OCI-LY1 (cell line): Measurements from ENCODE around the gene COL25A1.

ENCODE experiments used
- H2AFZ ChIP-seq: fragments of 200-600 bp; sonication (generic), shearing (Covaris generic); 2 replicates; pipeline ENCODE4 v1.6.0; 2014; ENCODE audit warnings: antibody characterized with exemption, mild to moderate bottlenecking, low read length
- H3F3A ChIP-seq: fragments of 200-600 bp; sonication (generic), shearing (Covaris generic); 2 replicates; pipeline ENCODE4 v1.6.0; 2014; ENCODE audit warnings: mild to moderate bottlenecking, antibody characterized with exemption, low read length, moderate library complexity; ENCODE audit not compliant: insufficient read depth
- H3K27ac ChIP-seq: fragments of 200-600 bp; sonication (generic); 2 replicates; pipeline ENCODE4 v1.5.1; 2014; ENCODE audit warnings: low read length, mixed run types, mild to moderate bottlenecking, low read depth; ENCODE audit not compliant: poor library complexity, severe bottlenecking
- H3K27me3 ChIP-seq: fragments of 200-600 bp; sonication (generic); 2 replicates; pipeline ENCODE4 v1.6.0; 2014; ENCODE audit warnings: antibody characterized with exemption, mild to moderate bottlenecking, low read length, moderate library complexity; ENCODE audit not compliant: insufficient read depth
- H3K36me3 ChIP-seq: fragments of 200-600 bp; sonication (generic); 2 replicates; pipeline ENCODE4 v1.6.1; 2014; ENCODE audit warnings: mild to moderate bottlenecking, antibody characterized with exemption, low read length, moderate library complexity, mixed read lengths; ENCODE audit not compliant: insufficient read depth
- H3K4me1 ChIP-seq: fragments of 200-600 bp; sonication (generic); 2 replicates; pipeline ENCODE4 v1.5.1; 2014; ENCODE audit warnings: mild to moderate bottlenecking, low read length, moderate library complexity; ENCODE audit not compliant: insufficient read depth, severe bottlenecking
- H3K4me2 ChIP-seq: fragments of 200-600 bp; sonication (generic), shearing (Covaris generic); 2 replicates; pipeline ENCODE4 v1.6.1; 2014; ENCODE audit warnings: low read length
- H3K4me3 ChIP-seq: fragments of 200-600 bp; sonication (generic); 2 replicates; pipeline ENCODE4 v1.5.1; 2014; ENCODE audit warnings: low read length, low read depth, mild to moderate bottlenecking, mixed read lengths; ENCODE audit not compliant: poor library complexity, severe bottlenecking
- H3K79me2 ChIP-seq: fragments of 200-600 bp; shearing (Covaris generic); 2 replicates; pipeline ENCODE4 v1.6.1; 2016; ENCODE audit warnings: mixed run types, low read length, mixed read lengths; ENCODE audit not compliant: insufficient read depth
- H3K9ac ChIP-seq: fragments of 200-600 bp; sonication (generic), shearing (Covaris generic); 2 replicates; pipeline ENCODE4 v1.6.1; 2014; ENCODE audit warnings: mild to moderate bottlenecking, low read length, mixed read lengths
- H3K9me2 ChIP-seq: fragments of 200-600 bp; sonication (generic), shearing (Covaris generic); 2 replicates; pipeline ENCODE4 v1.6.1; 2014; ENCODE audit warnings: low read depth, mild to moderate bottlenecking, low read length, mixed read lengths
- H3K9me3 ChIP-seq: fragments of 200-600 bp; shearing (Covaris generic); 2 replicates; pipeline ENCODE4 v1.6.1; 2014; ENCODE audit warnings: low read length, mixed read lengths
- H4K20me1 ChIP-seq: fragments of 200-600 bp; sonication (generic), shearing (Covaris generic); 2 replicates; pipeline ENCODE4 v1.6.0; 2016; ENCODE audit warnings: mild to moderate bottlenecking, low read length; ENCODE audit not compliant: insufficient read depth
- EZH2 ChIP-seq: fragments of 200-600 bp; sonication (generic), shearing (Covaris generic); IDR thresholded peaks from 2 replicates; pipeline ENCODE4 v1.8.0; 2017; ENCODE audit warnings: borderline replicate concordance, mixed run types, mild to moderate bottlenecking, antibody characterized with exemption, low read length, moderate library complexity, mixed read lengths
- TF ChIP-seq, protein P1 (sequence below): fragments of 200-600 bp; sonication (generic), shearing (Covaris generic); IDR thresholded peaks from 2 replicates; pipeline ENCODE4 v1.5.1; 2017; ENCODE audit warnings: mild to moderate bottlenecking, antibody characterized with exemption, low read length, moderate library complexity, mixed read lengths

COL25A1 gene

DNA sequence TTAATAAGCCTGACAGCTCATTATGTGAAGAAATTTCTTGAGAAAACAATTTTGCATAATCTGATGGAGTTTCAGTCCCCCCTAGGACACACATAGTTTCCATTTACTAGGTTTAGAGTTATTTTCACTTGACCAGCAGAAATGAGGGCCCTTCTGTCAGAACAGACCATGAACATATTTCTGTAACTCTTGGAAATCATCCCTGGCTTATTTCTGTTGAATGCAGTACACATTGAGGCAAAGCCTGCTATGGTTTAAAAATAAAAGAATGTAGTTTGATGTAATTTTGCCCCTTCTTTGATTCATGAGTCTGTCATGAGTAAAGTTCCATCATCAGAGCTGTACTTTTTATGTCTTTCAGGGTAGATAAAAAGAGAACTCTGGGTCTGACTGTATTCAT, 435.0 kb downstream of the COL25A1 start:
- H3K27me3 ChIP-seq = no peaks in the 10 kb centered on the region
- H4K20me1 ChIP-seq = no peaks in the 10 kb centered on the region
- H3K9ac ChIP-seq = no peak overlapping the region
- no peak overlapping the region for H3K27ac ChIP-seq
- no peak overlapping the region for H2AFZ ChIP-seq
- H3K4me2 ChIP-seq = no peak overlapping the region
- H3K9me3 ChIP-seq = no peaks in the 10 kb centered on the region
- H3K9me2 ChIP-seq = no peaks in the 10 kb centered on the region
- H3F3A ChIP-seq = no peaks in the 10 kb centered on the region
- H3K36me3 ChIP-seq = no peaks in the 10 kb centered on the region
- no peaks in the 10 kb centered on the region for H3K79me2 ChIP-seq
- H3K4me1 ChIP-seq = no peaks in the 10 kb centered on the region
- TF ChIP-seq, protein P1, sequence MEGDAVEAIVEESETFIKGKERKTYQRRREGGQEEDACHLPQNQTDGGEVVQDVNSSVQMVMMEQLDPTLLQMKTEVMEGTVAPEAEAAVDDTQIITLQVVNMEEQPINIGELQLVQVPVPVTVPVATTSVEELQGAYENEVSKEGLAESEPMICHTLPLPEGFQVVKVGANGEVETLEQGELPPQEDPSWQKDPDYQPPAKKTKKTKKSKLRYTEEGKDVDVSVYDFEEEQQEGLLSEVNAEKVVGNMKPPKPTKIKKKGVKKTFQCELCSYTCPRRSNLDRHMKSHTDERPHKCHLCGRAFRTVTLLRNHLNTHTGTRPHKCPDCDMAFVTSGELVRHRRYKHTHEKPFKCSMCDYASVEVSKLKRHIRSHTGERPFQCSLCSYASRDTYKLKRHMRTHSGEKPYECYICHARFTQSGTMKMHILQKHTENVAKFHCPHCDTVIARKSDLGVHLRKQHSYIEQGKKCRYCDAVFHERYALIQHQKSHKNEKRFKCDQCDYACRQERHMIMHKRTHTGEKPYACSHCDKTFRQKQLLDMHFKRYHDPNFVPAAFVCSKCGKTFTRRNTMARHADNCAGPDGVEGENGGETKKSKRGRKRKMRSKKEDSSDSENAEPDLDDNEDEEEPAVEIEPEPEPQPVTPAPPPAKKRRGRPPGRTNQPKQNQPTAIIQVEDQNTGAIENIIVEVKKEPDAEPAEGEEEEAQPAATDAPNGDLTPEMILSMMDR = no peak
- no peak for TF ChIP-seq EZH2
- H3K4me3 ChIP-seq = no peak overlapping the region

DNA sequence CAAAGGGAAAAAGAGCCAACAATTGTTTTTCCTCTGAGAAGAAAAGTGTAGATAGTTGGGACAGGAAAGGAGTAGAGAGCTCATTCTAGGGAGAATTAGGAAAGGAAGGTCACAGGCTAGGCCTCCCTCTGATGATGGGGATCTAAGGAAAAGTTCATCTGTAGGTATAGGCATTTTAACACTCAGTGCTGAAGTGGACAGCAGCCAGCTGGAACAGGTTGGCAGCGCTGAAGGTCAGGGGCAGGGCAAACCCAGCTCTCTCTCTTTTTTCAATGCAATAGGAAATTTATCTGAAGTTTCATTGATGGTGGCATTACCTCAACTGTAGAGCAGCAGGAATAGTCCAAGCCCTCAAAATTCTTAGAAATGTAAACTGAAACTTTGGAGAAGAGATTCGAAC, 441.1 kb downstream of the COL25A1 start:
- no peaks in the 10 kb centered on the region for H3F3A ChIP-seq
- H3K27me3 ChIP-seq = no peaks in the 10 kb centered on the region
- H3K9me2 ChIP-seq = no peaks in the 10 kb centered on the region
- no peak overlapping the region for H2AFZ ChIP-seq
- no peaks in the 10 kb centered on the region for H3K9me3 ChIP-seq
- TF ChIP-seq, protein P1 = no peak
- no peak for TF ChIP-seq EZH2
- H3K4me1 ChIP-seq = no peaks in the 10 kb centered on the region
- no peak overlapping the region for H3K27ac ChIP-seq
- H3K4me3 ChIP-seq = no peak overlapping the region
- H3K36me3 ChIP-seq = no peaks in the 10 kb centered on the region
- no peak overlapping the region for H3K4me2 ChIP-seq
- no peak overlapping the region for H3K9ac ChIP-seq
- H3K79me2 ChIP-seq = no peaks in the 10 kb centered on the region
- H4K20me1 ChIP-seq = no peaks in the 10 kb centered on the region

DNA sequence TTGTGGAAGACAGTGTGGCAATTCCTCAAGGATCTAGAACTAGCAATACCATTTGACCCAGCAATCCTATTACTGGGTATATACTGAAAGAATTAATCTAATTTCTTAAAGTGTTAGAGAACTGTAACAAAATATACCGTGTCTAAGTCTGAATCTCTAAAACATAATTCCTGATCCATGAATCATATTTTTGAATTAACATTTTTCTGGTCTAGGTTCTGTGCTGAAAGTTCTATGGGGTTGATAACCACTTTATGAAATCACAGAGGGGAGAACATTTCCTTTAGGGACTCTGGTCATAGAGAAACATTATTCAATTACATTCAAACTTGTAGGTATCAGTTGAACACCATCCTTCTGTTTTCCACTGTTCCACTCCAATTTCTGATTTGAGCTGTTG, 447.7 kb downstream of the COL25A1 start:
- Histone ChIP-seq H4K20me1 (no peaks in the 10 kb centered on the region), H3K36me3 (no peaks in the 10 kb centered on the region), H3K79me2 (no peaks in the 10 kb centered on the region), H3K9me3 (no peaks in the 10 kb centered on the region), H2AFZ (no peak overlapping the region), H3K9me2 (no peaks in the 10 kb centered on the region), H3K4me3 (no peak overlapping the region), H3K4me2 (no peak overlapping the region), H3K4me1 (peaks cover 2% of the 10 kb centered on the region), H3K27ac (no peak overlapping the region), H3F3A (no peaks in the 10 kb centered on the region), H3K27me3 (no peaks in the 10 kb centered on the region), H3K9ac (no peak overlapping the region)
- TF ChIP-seq EZH2 = no peak
- TF ChIP-seq, protein P1 = no peak
